ENCODE measurements around the gene ZBED4. TPM values are rescaled to one million over a fixed set of nuclear protein-coding genes. Genes with fewer than 3 reads are reported as not detected.

ZBED4 gene
- total RNA-seq, 1 experiment from 2014 or later = 23.0 TPM

DNA sequence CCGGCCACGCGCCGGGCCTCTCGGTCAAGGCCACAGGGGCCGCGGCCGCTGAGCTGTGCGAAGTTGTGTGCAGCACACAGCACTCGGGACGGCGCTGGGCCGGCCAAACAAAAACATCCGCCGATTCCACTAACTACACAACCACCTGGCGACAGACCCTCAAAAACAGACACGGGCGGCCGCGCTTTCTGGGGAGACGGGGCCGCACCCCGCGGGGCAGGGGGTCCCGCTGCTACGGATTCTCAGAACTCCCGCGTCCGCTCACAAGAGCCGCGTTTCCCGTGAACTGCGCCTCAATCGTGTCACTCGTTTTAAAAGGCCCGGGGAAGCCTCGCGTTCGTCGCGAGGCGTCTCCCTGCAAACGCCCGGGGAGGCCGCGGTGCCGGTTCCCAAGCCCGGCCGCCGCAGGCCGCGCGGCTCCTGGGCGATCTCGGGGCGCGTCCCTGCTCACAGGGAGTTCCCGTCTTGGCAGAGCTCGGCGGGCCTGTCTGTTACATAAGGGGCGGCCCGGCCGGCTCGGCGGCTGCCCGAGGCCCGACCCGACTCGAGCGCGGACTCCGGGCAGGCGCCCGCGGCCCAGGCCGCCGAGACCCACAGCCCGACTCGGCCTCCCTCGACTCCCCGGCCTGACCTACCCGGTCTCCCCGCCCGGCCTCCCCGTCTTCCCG is 26.9 kb upstream of the ZBED4 start:
- peaks cover 27% of the 10 kb centered on the region for H3K27me3 Mint-ChIP-seq (ENCODE audit: low read depth)
- Histone ChIP-seq H3K14ac (ENCODE audit: insufficient read depth, low read length) (peak overlapping the region; percentile 85), H2AFZ (ENCODE audit: low read length) (no peak overlapping the region), H2BK12ac (ENCODE audit: insufficient read length, low read depth, low read length) (no peak overlapping the region), H3K4me1 (ENCODE audit: insufficient read depth, low read length) (no peaks in the 10 kb centered on the region), H4K5ac (ENCODE audit: insufficient read length, low read depth, low read length) (no peak overlapping the region), H3K9ac (ENCODE audit: extremely low read depth, insufficient read length, low read length) (peak overlapping the region; percentile 8), H2BK15ac (ENCODE audit: low read depth, low read length) (no peak overlapping the region), H3K23ac (ENCODE audit: insufficient read length, low read depth, low read length) (no peak overlapping the region), H3K9me3 (ENCODE audit: control insufficient read depth, low read depth, low read length) (no peaks in the 10 kb centered on the region), H2AK5ac (ENCODE audit: insufficient read length, low read length) (no peak overlapping the region), H3K23me2 (ENCODE audit: insufficient read length, low read depth, low read length, poor library complexity, severe bottlenecking) (peaks cover 9% of the 10 kb centered on the region), H3K4ac (ENCODE audit: low read depth, low read length) (no peak overlapping the region), H3T11ph (ENCODE audit: low read length) (no peak overlapping the region), H3K27ac (ENCODE audit: insufficient read length, low read depth, low read length) (no peak overlapping the region), H3K4me2 (ENCODE audit: insufficient read depth, insufficient read length, low read length) (peak overlapping the region; percentile 74), H2BK20ac (ENCODE audit: low read depth, low read length, poor library complexity, severe bottlenecking) (no peak overlapping the region), H3K79me2 (ENCODE audit: insufficient read depth, low read length) (peaks cover 39% of the 10 kb centered on the region; the same call in 1 of the 2 replicates), H4K8ac (replicated peaks; ENCODE audit: insufficient read length, low read depth, low read length) (no peak overlapping the region), H3K18ac (ENCODE audit: insufficient read length, low read depth, low read length) (no peak overlapping the region), H3K27me3 (ENCODE audit: insufficient read depth, low read length) (no peaks in the 10 kb centered on the region), H2BK120ac (ENCODE audit: low read depth, low read length, poor library complexity, severe bottlenecking) (no peak overlapping the region), H4K91ac (ENCODE audit: insufficient read length, low read depth, low read length) (no peak overlapping the region), H3K56ac (ENCODE audit: insufficient read length, low read depth, low read length) (no peak overlapping the region), H4K20me1 (ENCODE audit: control insufficient read depth, insufficient read depth, insufficient read length) (no peaks in the 10 kb centered on the region), H3K79me1 (ENCODE audit: insufficient read depth, low read depth, low read length, poor library complexity, severe bottlenecking) (peaks cover 6% of the 10 kb centered on the region), H2BK5ac (ENCODE audit: insufficient read length, low read length) (no peak overlapping the region)
- no peak for DNase-seq
- peaks cover 17 to 33% of the 10 kb centered on the region in 2 experiments for H3K9me3 Mint-ChIP-seq
- H3K4me3 Mint-ChIP-seq = peak overlapping the region; percentile 82 to 87
- no CpG with 5 or more reads among the region's 86 CpGs for WGBS (ENCODE audit: extremely low coverage, insufficient read length, low lambda C conversion rate)
- TF ChIP-seq, protein P1, sequence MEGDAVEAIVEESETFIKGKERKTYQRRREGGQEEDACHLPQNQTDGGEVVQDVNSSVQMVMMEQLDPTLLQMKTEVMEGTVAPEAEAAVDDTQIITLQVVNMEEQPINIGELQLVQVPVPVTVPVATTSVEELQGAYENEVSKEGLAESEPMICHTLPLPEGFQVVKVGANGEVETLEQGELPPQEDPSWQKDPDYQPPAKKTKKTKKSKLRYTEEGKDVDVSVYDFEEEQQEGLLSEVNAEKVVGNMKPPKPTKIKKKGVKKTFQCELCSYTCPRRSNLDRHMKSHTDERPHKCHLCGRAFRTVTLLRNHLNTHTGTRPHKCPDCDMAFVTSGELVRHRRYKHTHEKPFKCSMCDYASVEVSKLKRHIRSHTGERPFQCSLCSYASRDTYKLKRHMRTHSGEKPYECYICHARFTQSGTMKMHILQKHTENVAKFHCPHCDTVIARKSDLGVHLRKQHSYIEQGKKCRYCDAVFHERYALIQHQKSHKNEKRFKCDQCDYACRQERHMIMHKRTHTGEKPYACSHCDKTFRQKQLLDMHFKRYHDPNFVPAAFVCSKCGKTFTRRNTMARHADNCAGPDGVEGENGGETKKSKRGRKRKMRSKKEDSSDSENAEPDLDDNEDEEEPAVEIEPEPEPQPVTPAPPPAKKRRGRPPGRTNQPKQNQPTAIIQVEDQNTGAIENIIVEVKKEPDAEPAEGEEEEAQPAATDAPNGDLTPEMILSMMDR (conservative IDR thresholded peaks at IDR 0.05) = no peak
- H3K27ac Mint-ChIP-seq = no peak overlapping the region; a peak in 2 of 7 replicates
- H3K4me1 Mint-ChIP-seq = peaks cover 15 to 20% of the 10 kb centered on the region in 2 experiments
- H3K36me3 Mint-ChIP-seq (ENCODE audit: insufficient read depth in 1 of 3, low read depth in 3 of 3) = peaks cover 34 to 59% (median 57%) of the 10 kb centered on the region in 3 experiments

Measured in H9 (cell line).